HG03558 (cell line): ENCODE results near the gene NPTN.
"Not testable (repeated sequence)": the region's sequence is repeated elsewhere in the genome, so short reads cannot be mapped to it uniquely, and the experiment has no call there.

Source experiments
- ATAC-seq: cut with Tn5 transposase; IDR thresholded peaks from one replicate; pipeline ENCODE4 v1.9.1; 2021; ENCODE audit warnings: moderate number of reproducible peaks; ENCODE audit not compliant: unreplicated experiment; ENCODE audit errors: extremely low read depth

The NPTN gene

DNA sequence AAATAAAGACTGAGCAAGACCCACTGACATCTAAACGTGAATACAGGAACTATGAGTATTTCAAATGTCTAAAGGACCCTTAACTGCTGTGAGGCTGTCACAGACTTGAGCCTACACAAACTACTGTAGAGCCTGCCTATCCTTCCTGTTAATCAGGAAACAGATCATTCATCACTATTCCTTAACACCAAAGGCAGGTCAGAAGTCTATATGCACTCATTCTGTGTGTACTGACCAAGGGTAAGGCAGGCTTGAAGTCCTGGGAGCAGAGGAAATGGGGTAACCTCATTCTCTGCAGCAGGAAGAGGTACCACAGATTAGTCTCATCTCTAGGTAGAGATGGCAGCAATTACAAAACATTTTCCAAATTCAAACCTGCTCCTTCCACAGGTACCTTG is 30.7 kb downstream of the NPTN start:
- no peak for ATAC-seq

DNA sequence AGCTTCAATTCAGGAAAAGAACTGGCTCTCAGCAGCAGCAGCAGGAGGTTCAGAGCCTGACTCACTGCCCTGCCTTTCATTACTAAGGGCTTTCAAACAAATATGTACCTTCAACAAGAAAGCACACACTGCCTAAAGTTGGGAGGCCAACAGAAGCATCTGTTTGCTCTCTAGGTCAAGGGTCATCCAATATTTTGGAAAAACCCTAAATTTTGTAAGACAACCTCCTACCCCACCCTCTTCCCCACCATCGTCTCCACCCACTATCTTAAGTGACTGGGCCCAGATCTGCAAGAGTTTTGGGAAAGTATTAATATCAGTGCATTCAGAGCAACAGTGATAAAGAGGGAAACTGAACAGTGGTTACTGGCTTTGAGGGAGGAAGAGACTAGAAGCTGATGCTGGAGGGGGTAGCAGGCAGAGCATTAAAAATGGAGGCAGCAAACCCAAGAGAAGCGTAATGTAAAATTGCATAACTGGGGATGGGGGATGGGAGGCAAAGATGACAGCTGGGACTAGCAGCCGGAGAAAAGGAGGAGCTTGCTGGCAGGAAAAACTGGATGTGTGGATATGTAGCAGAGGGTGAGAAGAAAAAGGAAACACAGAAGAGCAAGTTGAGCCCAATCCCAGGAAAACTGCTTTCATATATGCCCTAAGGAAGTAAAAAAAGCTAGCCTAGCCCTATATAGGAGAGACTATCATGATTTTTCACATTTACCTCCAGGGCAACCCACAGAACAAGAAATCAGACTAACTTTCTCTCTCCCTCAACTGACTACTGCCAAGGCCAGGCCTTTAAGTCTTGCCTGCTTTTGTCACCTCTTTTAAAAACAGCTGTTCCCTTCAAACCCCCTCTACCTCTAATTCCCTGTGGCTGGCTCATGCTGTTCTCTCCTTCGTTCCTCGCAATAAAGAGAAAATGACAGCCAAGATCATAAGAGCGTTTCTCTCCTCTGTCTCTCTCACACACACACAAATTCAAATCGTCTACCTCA is 31.4 kb downstream of the NPTN start:
- ATAC-seq = no peak

DNA sequence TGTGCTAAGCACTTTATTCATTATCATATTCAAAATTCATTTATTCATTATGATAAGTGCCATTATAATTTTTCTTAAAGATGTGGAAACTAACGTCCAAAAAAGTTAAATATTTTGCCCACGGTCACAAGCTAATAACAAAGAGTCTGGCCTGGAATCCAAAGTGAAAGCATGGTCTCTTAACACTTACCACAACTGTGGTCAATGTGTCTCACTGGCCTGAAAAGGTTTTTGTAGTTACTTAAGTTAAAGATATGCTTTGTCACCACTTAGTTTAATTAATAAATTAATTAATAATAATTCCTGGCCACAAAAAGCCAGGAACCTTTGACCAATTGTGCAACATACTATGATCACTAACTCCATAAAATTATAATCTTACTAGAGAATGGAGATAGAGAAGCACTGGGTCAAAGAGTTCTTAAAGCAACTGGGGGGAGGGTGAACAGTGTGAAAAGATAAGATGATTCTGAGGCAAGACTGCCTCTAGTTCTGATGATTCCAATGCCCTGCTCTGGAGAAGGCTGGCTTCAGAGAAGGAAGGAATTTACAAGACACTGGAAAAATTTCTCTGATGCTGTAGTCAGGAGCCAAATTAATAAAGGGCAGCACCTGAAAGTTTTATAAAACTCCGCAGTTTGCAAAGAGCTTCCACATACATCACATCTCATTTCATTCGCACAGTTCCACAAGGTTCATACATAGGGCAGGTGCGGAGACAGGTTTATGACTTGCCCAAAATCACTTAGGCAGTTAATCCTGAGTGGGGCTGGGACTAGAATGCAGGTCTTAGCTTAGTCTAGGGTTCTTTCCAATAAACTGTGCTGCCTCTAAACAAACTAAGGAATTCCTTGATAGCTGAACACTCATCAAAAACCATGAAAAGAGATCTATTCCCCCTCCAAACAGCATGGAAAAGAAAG is 32.5 kb downstream of the NPTN start:
- no peak for ATAC-seq

DNA sequence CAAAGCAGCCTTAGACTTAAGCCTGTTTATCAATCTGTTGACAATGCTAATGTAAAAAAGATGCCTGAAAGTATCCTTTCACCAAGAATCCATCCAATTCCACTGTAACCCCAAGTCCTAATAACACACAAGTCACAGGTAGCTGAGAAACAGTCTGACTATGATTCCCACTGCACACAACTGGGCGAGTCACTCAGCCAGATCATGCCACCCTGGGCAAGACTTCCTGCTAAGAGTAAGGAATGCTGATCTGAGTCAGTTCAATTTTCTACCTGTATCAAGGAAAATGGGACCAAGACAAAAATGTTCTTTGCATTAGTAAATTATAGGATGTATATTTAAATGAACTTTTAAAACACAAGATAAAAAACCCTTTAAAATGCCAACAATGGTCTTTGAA is 33.3 kb downstream of the NPTN start:
- no peak for ATAC-seq

DNA sequence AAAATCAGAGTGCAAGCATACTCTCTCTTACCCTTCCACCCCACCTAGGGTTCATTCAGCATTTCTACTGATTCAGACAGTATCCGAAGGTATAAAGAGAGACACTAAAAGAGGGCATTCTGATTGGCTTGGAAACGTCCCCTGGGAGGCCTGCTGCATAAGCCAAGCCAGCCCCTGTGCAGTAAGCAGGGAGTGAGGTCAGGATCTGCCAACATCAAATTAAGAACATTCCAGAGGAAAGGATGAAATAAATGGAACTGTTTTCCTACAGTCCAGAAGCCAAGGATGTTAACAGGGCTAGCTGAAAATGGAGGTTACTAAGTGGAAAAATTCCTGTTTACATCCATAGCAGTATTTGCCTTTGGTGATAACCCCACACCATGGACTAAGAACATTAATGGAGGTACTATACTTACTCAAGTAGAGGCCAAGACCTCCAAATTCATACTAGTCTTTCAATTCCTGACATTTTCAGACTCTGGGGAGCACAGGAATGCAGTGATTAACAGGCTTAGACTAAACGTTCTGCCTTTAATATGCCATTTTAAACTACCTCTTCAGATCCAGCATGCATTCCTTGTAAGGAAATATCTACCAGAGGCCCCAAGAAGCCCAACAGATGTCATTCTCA is 34.5 kb downstream of the NPTN start:
- no peak for ATAC-seq

DNA sequence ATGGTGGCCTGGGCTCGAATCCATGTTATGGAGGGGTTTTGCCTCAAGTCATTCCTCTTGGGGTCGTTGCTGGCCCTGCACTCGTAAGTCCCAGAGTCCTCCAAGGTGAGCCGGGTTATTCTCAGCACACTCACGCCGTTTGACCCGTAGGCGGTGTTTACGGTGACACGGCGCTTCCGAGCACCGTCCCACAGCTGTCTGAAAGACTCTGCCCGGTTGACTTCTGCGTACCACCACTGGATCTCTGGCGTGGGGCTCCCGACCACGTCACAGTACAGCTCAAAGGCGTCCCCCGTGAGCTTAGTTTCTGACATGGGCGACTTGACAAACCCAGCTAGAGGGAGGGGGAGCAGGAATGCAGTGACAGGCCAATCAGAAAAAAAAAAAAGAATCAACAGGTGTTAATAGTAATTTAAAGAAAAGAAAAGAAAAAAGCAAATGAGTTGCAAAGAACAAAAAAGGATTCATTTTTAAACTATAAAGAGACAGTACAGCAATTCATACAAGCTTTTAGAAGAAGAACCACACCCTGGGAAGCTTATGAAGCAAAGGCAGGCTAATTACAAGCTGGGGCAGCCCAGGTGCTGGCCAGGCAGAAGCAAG is 36.1 kb downstream of the NPTN start:
- no peak for ATAC-seq

DNA sequence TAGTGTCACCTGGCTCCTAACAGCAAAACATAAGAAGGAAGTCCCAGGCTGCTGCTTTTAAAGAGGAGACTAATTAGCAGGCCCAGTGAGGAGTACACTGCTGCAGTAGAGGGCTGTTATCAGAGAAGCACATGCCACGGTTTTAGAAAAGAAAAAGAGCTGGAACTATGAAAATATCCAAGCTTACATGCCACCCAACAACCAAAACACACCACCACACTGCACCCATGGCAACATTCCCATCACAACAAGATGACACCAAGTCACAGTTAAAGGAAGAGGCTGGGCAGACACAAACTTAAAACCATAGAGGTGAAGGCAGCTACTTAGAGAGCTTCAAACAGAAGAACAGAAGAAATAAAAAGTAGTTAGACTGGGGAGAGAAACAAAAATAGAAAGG is 37.0 kb downstream of the NPTN start:
- no peak for ATAC-seq

DNA sequence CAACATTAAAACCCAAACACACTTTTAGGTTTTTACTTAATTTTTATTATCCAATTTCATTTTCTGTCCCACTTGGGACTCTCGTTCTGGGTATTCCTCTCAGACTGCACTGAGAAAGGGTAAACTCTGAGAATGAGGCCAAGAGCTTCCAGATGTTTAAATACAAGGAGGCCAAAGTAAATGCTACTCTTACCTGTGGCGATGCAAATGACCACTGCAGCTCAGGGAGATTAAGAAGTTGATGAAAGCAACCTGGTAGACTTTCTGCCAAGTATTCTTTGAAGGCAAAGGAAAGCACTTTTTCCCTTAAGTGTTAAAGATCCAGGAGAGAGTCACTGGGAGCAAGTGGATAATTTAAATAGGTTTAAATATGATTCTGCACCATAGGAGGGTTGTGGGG is 39.1 kb downstream of the NPTN start:
- ATAC-seq = no peak

DNA sequence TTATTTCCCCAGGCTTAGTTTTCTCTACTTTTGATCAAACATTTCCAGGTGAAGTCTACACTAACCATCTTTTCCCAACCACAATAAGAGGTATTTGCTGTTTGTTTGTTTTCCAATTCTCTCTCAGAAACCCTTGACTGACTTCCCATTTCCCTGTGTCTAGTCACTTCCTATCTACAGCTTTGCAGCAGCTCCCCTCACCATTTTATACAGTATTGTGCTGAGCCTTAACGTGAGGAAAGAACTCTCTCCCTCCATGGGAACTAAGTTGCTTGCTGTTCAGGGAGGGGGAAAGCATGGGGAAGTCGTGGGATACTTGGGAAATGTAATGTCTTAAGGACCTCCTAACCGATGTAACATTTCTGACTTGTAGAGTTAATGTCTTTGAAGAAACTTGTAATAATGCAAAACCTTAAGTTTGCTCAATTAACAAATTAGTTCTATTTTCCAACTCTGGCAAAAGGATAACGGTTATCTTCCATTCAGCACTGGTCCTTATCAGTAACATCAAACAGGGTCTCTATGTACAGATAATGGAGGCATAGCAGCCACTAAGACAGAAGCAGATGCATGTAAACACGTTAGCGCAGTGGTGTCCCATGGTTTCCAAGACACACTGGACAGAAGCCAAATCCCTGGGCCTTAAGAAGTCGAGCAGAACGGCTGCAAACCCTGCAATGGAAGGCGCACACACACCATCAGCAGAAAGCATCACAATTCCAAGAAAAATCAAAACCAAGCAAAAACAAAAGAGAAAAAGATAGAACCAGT is 39.7 kb downstream of the NPTN start:
- no peak for ATAC-seq

DNA sequence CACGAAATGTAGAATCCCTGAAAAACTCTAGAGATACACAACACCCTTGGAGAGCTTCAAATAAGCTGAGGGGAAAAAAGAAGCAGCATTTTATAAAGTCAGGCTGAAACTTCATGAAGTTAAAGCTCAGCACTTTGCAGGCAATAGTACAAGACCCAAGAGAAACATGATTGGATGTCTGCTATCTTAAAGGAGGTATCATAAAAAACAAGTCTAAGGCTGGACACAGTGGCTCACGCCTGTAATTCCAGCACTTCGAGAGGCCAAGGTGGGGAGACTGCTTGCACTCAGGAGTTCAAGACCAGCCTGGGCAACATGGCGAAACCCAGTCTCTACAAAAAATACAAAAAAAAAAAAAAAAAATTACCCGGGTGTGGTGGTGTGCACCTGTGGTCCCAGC is 42.9 kb downstream of the NPTN start:
- no peak for ATAC-seq

DNA sequence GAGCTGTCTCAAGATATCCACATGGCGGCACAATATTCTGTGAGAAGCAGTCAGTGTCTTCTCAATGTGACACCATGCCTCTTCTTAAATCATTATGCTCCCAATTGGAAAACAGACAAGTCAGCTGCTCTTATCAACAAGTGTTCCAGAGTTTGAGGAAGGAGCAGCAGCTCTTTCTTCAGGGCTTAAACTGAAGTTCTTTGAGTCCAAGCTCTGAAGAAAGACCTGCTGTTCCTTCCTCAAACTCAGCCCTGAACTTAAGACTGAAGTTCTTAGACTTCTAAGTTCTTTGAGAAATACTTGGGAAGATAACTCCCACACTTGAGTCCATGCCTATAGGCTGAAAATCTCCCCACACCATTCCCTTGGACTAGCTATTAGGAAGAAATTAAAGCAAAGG is 43.4 kb downstream of the NPTN start:
- no peak for ATAC-seq

DNA sequence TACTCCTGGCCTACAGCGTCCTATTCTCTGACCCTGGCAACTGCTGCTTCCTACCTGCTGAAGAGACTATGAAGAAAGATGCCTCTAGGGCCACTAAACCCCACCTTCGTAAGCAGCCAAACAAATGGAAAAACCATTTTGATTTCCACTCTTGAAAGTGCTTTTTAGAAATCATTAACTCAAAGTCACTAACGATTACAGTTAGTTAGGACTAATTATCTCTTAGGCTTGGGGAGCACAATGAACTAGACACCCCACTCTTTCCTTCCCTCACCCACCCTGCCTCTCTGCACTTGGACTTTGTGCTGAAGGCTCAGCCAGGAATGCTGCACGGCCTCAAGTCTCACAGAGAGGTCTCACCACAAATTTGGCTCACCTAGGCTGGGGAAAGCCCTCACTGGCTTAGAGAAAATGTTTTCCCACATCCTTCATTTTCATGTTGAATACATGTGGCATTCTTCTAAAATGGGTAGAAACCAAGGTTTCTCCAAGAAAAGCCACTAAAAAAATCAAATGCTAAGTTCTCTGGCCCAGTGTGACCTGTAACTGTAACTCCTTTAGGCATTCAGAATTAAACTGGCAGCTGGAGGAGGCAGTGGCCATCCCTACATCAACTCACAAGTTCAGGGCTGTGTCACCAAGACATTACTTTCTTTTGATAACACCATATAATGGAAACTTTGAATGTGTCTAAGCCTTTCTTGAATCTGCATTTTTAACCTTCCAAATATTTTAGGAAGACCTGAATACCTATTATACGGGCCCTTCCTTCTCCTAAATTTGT is 47.1 kb downstream of the NPTN start:
- no peak for ATAC-seq

DNA sequence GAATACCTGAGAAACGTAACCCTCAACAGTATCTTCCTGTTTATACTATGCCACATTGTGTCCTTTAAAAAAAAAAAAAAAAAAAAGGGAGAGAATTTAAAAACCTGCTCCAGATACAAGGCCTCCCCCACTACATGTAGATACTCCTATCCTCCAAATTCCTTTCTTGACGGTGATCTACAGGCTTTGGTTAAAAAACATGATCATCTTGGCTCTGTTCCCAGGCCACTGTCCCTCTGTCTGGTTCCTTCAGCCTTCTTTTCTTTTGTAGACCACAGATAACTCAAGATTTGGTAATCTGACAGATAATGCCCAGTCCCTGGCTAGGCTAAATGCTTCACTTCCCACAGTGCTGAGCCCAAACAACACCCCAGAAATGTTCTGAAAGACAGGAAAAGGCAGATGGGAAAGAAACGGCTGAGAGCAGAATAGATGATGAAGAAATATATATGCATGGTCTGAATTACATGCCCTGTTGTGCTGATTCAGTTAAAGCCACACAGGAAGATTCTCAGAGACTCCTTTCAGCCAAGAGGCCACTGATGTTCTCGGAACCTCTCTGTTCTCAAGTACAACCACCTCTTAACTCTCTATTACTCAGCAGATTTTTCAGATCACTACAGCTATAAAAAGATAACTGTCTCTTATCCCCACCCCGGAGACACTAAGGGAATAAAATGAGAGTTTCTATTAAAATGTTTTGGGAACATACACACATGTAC is 48.3 kb downstream of the NPTN start:
- no peak for ATAC-seq

DNA sequence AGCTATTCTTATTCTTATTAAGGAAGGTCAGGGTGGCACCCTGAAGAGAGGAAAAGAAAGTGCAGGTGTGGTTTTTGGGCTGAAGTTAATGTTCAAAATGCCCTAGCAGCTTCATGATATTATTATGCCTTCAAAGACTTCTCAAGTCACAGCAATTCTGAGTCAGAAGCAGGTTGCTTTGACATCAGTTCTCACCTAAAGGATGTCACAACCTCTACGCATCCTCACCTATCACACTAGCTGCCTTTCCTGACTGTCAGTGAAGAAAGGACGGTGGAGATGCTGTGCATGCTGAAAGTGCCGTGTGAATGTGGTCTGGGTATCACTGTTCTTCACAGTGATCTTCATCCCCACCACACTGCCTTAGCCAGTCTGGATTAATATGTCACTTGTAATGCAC is 49.6 kb downstream of the NPTN start:
- ATAC-seq = no peak

DNA sequence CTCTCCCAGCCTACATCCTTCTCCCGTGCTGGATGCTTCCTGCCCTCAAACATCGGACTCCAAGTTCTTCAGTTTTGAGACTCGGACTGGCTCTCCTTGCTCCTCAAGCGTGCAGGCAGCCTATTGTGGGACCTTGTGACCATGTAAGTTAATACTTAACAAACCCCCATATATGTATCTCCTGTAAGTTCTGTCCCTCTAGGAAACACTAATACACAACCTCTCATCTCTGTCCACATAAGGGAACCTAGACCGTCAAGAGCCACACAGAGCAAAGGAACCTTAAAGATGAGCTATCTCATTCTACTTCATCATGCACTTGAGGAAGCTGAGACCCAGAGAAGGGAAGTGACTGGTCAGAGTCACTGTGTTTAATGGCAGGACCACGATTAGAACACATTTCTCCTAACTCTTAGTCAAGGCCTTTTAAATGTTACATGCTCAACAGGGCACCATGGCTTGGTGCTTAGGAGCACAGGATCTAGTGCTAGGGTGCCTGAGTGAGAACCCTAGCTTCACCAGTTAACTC is 50.3 kb downstream of the NPTN start:
- no peak for ATAC-seq

DNA sequence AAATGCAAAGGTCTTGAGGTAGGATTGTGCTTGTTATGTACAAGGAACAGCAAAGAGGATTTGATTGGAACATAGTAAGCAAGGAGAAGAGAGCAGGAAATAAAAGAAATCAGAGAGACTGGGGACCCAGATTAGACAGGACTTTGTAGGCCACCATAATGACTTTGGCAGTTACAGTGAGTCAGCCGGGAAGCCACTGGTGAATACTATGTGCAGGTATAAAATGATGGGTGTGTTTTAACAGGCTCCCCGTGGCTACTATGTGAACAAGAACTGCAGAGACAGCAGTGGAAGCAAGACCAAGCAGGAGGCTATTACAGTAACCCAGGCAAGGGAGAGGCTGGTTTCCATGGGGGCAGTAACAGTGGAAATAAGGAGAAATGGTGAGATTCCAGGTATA is 55.2 kb downstream of the NPTN start:
- ATAC-seq = no peak

DNA sequence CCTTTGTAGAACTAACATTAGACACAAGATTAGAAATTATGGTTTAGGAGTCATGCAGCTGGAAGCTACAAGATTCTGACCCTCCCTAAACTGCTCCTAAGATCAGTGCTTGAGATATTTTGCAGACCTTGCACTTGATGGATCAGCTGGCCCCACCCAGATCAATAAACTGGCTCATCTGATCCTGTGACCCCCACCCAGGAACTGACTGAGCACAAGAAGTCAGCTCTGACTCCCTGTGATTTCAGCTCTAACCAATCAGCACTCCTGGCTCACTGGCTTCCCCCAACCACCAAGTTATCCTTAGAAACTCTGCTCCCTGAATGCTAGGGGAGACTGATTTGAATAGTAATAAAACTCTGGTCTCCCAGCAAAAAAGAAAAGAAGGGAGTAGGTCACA is 55.6 kb downstream of the NPTN start:
- not testable (repeated sequence) for ATAC-seq
